Endothelial cell of umbilical vein (primary cell): ENCODE data around the gene FBXW11. TPM values are rescaled to one million over a fixed set of nuclear protein-coding genes. Genes with fewer than 3 reads are reported as not detected.

Experiments used
- BruUV-seq: library from RNA; stranded (reverse); fragments of 400-500 nt; replicated peaks from 2 replicates; lab custom pipeline; 2021; lab: Mats Ljungman, UMichigan
- CTCF ChIA-PET: fragments of 300-600, 350-600 bp; sonication (Branson Sonifier 250); formaldehyde crosslinking; loops from one replicate; lab custom pipeline; 2021; ENCODE audit warnings: antibody characterized with exemption, inconsistent platforms; lab: Charles Lee
- POLR2A ChIA-PET: fragments of 300-600, 350-600 bp; sonication (Branson Sonifier 250); formaldehyde crosslinking; loops from one replicate; lab custom pipeline; 2021; ENCODE audit warnings: antibody characterized with exemption, inconsistent platforms; lab: Charles Lee
- DNase-seq: peaks from one replicate; pipeline ENCODE4 v3.0.0-alpha.2; 2011; ENCODE audit warnings: low read depth, low spot score
- FAIRE-seq: peaks from 2 replicates; lab custom pipeline; 2011; peaks lifted over from hg19 to GRCh38; lab: Jason Lieb, UNC
- H2AFZ ChIP-seq: 2 replicates; pipeline ENCODE4 v1.6.0; 2012; ENCODE audit warnings: low read depth, low read length, control low read depth, inconsistent platforms
- H3K27ac ChIP-seq: 2 replicates; pipeline ENCODE4 v1.5.1; 2011; ENCODE audit warnings: low read depth, mild to moderate bottlenecking, control low read depth, low read length, moderate library complexity; ENCODE audit not compliant: insufficient read depth
- H3K27me3 ChIP-seq, 2 experiments: 2 replicates each; pipeline versions ENCODE4 v1.6.0 to v1.6.1; 2011; ENCODE audit warnings: low read length in 2 of 2, mixed read lengths in 1 of 2; ENCODE audit not compliant: control insufficient read depth in 2 of 2, insufficient read depth in 2 of 2
- H3K36me3 ChIP-seq, 2 experiments: 2 replicates in 1 of 2; 3 replicates in 1 of 2; pipeline ENCODE4 v1.5.1; 2011; ENCODE audit warnings: low read length in 2 of 2, mild to moderate bottlenecking in 1 of 2, moderate library complexity in 1 of 2; ENCODE audit not compliant: control insufficient read depth in 2 of 2, insufficient read depth in 2 of 2; ENCODE audit errors: extremely low read depth in 1 of 2
- H3K4me1 ChIP-seq: 3 replicates; pipeline ENCODE4 v1.5.1; 2011; ENCODE audit warnings: mild to moderate bottlenecking, low read length; ENCODE audit not compliant: control insufficient read depth, insufficient read depth; ENCODE audit errors: extremely low read depth
- H3K4me2 ChIP-seq: 2 replicates; pipeline ENCODE4 v1.6.1; 2011; ENCODE audit warnings: low read length, control low read depth, mixed read lengths; ENCODE audit not compliant: insufficient read depth
- H3K4me3 ChIP-seq, 3 experiments: fragments of 200-600 bp in 1 of 3; sonication (generic), shearing (Covaris generic) in 1 of 3; replicated peaks in 1 of 3; 2 replicates each; pipeline ENCODE4 v1.5.1; 2011 to 2016; ENCODE audit warnings: control low read depth in 3 of 3, low read length in 3 of 3, mild to moderate bottlenecking in 2 of 3, inconsistent platforms in 1 of 3, low read depth in 1 of 3, moderate library complexity in 1 of 3; ENCODE audit not compliant: insufficient read depth in 1 of 3
- H3K79me2 ChIP-seq: 2 replicates; pipeline ENCODE4 v1.6.0; 2012; ENCODE audit warnings: low read length, inconsistent platforms; ENCODE audit not compliant: control insufficient read depth, insufficient read depth
- H3K9ac ChIP-seq: replicated peaks from 2 replicates; pipeline ENCODE3; 2011; ENCODE audit warnings: low read length, control low read depth; ENCODE audit not compliant: insufficient read depth; ENCODE audit errors: extremely low read depth
- H3K9me1 ChIP-seq: replicated peaks from 3 replicates; pipeline ENCODE4 v1.6.0; 2011; ENCODE audit warnings: mild to moderate bottlenecking, low read length; ENCODE audit not compliant: control insufficient read depth, insufficient read depth; ENCODE audit errors: extremely low read depth
- H3K9me3 ChIP-seq: replicated peaks from 2 replicates; pipeline ENCODE4 v1.5.1; 2012; ENCODE audit warnings: low read length, inconsistent platforms; ENCODE audit not compliant: control insufficient read depth, insufficient read depth
- H4K20me1 ChIP-seq: replicated peaks from 2 replicates; pipeline ENCODE3; 2011; ENCODE audit warnings: mild to moderate bottlenecking, low read length; ENCODE audit not compliant: control insufficient read depth, insufficient read depth; ENCODE audit errors: extremely low read depth
- CTCF ChIP-seq, 2 donors: IDR thresholded peaks; 1 replicate in 1 of 2; 2 replicates in 1 of 2; pipeline ENCODE4 v1.5.1; 2011; ENCODE audit warnings: low read length in 2 of 2, mild to moderate bottlenecking in 2 of 2, moderate library complexity in 2 of 2, control low read depth in 1 of 2, inconsistent platforms in 1 of 2, low read depth in 1 of 2; ENCODE audit not compliant: insufficient read depth in 1 of 2; ENCODE audit errors: extremely low read depth in 1 of 2
- EZH2 ChIP-seq: IDR thresholded peaks from 2 replicates; pipeline ENCODE4 v1.6.1; 2012; ENCODE audit warnings: borderline replicate concordance, low read depth, mild to moderate bottlenecking, moderate library complexity, low read length, inconsistent platforms; ENCODE audit not compliant: severe bottlenecking
- FOS ChIP-seq: IDR thresholded peaks from 2 replicates; pipeline ENCODE4 v1.6.1; 2011; ENCODE audit warnings: mild to moderate bottlenecking, low read length, moderate library complexity, borderline replicate concordance; ENCODE audit not compliant: insufficient read depth
- GATA2 ChIP-seq: IDR thresholded peaks from 2 replicates; pipeline ENCODE4 v1.7.0; 2011; ENCODE audit warnings: low read depth, mild to moderate bottlenecking, moderate library complexity, mixed read lengths, low read length; ENCODE audit not compliant: insufficient read length, insufficient read depth
- JUN ChIP-seq: IDR thresholded peaks from 2 replicates; pipeline ENCODE4 v1.6.1; 2011; ENCODE audit warnings: borderline replicate concordance, low read depth; ENCODE audit not compliant: insufficient read length, insufficient read depth
- MAX ChIP-seq: IDR thresholded peaks from 2 replicates; pipeline ENCODE4 v1.6.1; 2011; ENCODE audit not compliant: insufficient read depth, insufficient read length
- MYC ChIP-seq: IDR thresholded peaks from one replicate; pipeline ENCODE4 v1.6.1; 2011; ENCODE audit warnings: mild to moderate bottlenecking, low read depth, low read length
- POLR2A ChIP-seq: IDR thresholded peaks from 2 replicates; pipeline ENCODE4 v1.6.1; 2012; ENCODE audit warnings: low read depth, mild to moderate bottlenecking, control low read depth, low read length
- POLR2AphosphoS5 ChIP-seq: IDR thresholded peaks from 2 replicates; pipeline ENCODE4 v1.6.1; 2012; ENCODE audit warnings: low read depth, mild to moderate bottlenecking, control low read depth, low read length, moderate library complexity; ENCODE audit not compliant: insufficient read depth
- dilution Hi-C: fragments of 300-500 bp; cut with MboI; formaldehyde crosslinking; loops from one replicate; pipeline ENCODE4 v1.15.0; 2019; ENCODE audit warnings: low sequenced_read_pairs; ENCODE audit not compliant: extremely low pct_ligation_motif_present
- intact Hi-C: fragments of 100-400 bp; cut with micrococcal nuclease; formaldehyde crosslinking; loops from one replicate; pipeline ENCODE4 v1.10.0; 2022
- polyA plus RNA-seq, 4 experiments: library from polyadenylated mRNA; depleted of rRNA in 3 of 4; stranded (reverse) in 3 of 4; unstranded in 1 of 4; fragments of >200 nt; gene quantifications; 2 replicates each; pipeline versions ENCODE4 v1.2.1 to v1.2.3, GENCODE V29; 2011 to 2012; ENCODE audit warnings: missing spikeins in 1 of 4
- total RNA-seq: library from RNA; stranded (reverse); gene quantifications from 2 replicates; pipeline ENCODE4 v1.2.3, GENCODE V29; 2021

Gene FBXW11
- total and polyA plus RNA-seq, 2 donors (not counting 3 experiments of a cell fraction or from before 2014, with no cell fraction given): 30.7 to 44.7 TPM

- Histone ChIP-seq H3K4me3 (no peak overlapping the region), H2AFZ (no peak overlapping the region), H3K9ac (no peak overlapping the region), H4K20me1 (no peaks in the 10 kb centered on the region), H3K9me3 (no peaks in the 10 kb centered on the region), H3K27me3 (peaks cover 3 to 11% of the 10 kb centered on the region in 2 experiments), H3K36me3 (no peaks in the 10 kb centered on the region), H3K9me1 (no peaks in the 10 kb centered on the region), H3K79me2 (no peaks in the 10 kb centered on the region), H3K27ac (no peak overlapping the region), H3K4me2 (no peak overlapping the region), H3K4me1 (no peaks in the 10 kb centered on the region)
- no peak for DNase-seq
- FAIRE-seq: no peak
- intact Hi-C loops: no loop called here
- ChIA-PET POLR2A (no interaction called here), CTCF (no interaction called here)
- dilution Hi-C loops: no loop called here
- no peak for TF ChIP-seq FOS
- no peak for TF ChIP-seq MAX
- TF ChIP-seq POLR2AphosphoS5: no peak
- TF ChIP-seq EZH2: no peak
- no peak for TF ChIP-seq JUN
- no peak for TF ChIP-seq POLR2A
- TF ChIP-seq GATA2: no peak
- no peak for TF ChIP-seq MYC
- no peak for TF ChIP-seq CTCF (IDR thresholded peaks at IDR 0.05; ENCODE audit: extremely low read depth in 1 of 2, insufficient read depth in 1 of 2, low read depth in 1 of 2, low read length in 2 of 2)
- no TSS peak for BruUV-seq
These were observed 189.8 kb downstream of the FBXW11 start for GRCh38 chr5:171816666-171817065.
